ENCODE results near the gene TRIM27.

GRCh38 chr6:28943557-28944411 is 20.0 kb upstream of the TRIM27 start:
- TF ChIP-seq CTCF (IDR thresholded peaks at IDR 0.05) (no peak), POLR2A (IDR thresholded peaks at IDR 0.05) (no peak)

Data from right lobe of liver (tissue), 4 donors.